HG03108 (cell line): ENCODE measurements around the gene TM9SF3.
"Not testable (repeated sequence)": the region's sequence is repeated elsewhere in the genome, so short reads cannot be mapped to it uniquely, and the experiment has no call there.

Experiments
- ATAC-seq: cut with Tn5 transposase; IDR thresholded peaks from one replicate; pipeline ENCODE4 v1.9.1; 2021; ENCODE audit warnings: moderate library complexity; ENCODE audit not compliant: unreplicated experiment

TM9SF3 gene

GRCh38 chr10:96570511-96570910 is 16.3 kb downstream of the TM9SF3 start:
- no peak for ATAC-seq

GRCh38 chr10:96568402-96568801 is 18.4 kb downstream of the TM9SF3 start:
- no peak for ATAC-seq

- no peak for ATAC-seq
These were observed 21.0 kb downstream of the TM9SF3 start for GRCh38 chr10:96565774-96566173.

GRCh38 chr10:96560966-96561887 is 25.6 kb downstream of the TM9SF3 start:
- no peak for ATAC-seq

GRCh38 chr10:96560489-96560888 is 26.3 kb downstream of the TM9SF3 start:
- no peak for ATAC-seq

- ATAC-seq = no peak
These were observed 30.8 kb downstream of the TM9SF3 start for GRCh38 chr10:96556003-96556402.

- ATAC-seq = no peak
These were observed 31.5 kb downstream of the TM9SF3 start for GRCh38 chr10:96555330-96555729.

- ATAC-seq = no peak
These were observed 38.2 kb downstream of the TM9SF3 start for GRCh38 chr10:96548589-96548988.

- ATAC-seq = not testable (repeated sequence)
These were observed 41.3 kb downstream of the TM9SF3 start for GRCh38 chr10:96545558-96545957.

GRCh38 chr10:96541921-96542320 is 44.9 kb downstream of the TM9SF3 start:
- no peak for ATAC-seq

GRCh38 chr10:96540240-96540639 is 46.6 kb downstream of the TM9SF3 start:
- ATAC-seq = no peak

- no peak for ATAC-seq
These were observed 48.1 kb downstream of the TM9SF3 start for GRCh38 chr10:96538683-96539082.

GRCh38 chr10:96536129-96536528 is 50.7 kb downstream of the TM9SF3 start:
- no peak for ATAC-seq

- ATAC-seq = no peak
These were observed 54.3 kb downstream of the TM9SF3 start for GRCh38 chr10:96532523-96532922.

GRCh38 chr10:96529634-96530279 is 57.1 kb downstream of the TM9SF3 start:
- no peak for ATAC-seq

GRCh38 chr10:96524741-96525140 is 62.1 kb downstream of the TM9SF3 start:
- ATAC-seq = no peak

GRCh38 chr10:96517284-96517683 is 69.5 kb downstream of the TM9SF3 start:
- no peak for ATAC-seq

GRCh38 chr10:96516337-96516736 is 70.5 kb downstream of the TM9SF3 start:
- ATAC-seq = no peak

- peak; percentile 68 for ATAC-seq
These were observed 72.9 kb downstream of the TM9SF3 start, which contains the start of gene TLL2 for GRCh38 chr10:96513698-96514561. Gene TLL2, minus strand, starts transcription at chr10:96513926. Its CDS starts 241 bp downstream, at chr10:96513685.

GRCh38 chr10:96513305-96513697 is 73.5 kb downstream of the TM9SF3 start:
- peak; percentile 35 for ATAC-seq
